Measurements from ENCODE around the gene TCTN2. TPM values are rescaled to one million over a fixed set of nuclear protein-coding genes. Genes with fewer than 3 reads are reported as not detected.

TCTN2 gene
- total RNA-seq, 1 donor from 2014 or later: 6.6 TPM

- no peak for DNase-seq (ENCODE audit: low spot score)
Measured at GRCh38 chr12:123683964-123684363, 13.1 kb downstream of the TCTN2 start.

DNA sequence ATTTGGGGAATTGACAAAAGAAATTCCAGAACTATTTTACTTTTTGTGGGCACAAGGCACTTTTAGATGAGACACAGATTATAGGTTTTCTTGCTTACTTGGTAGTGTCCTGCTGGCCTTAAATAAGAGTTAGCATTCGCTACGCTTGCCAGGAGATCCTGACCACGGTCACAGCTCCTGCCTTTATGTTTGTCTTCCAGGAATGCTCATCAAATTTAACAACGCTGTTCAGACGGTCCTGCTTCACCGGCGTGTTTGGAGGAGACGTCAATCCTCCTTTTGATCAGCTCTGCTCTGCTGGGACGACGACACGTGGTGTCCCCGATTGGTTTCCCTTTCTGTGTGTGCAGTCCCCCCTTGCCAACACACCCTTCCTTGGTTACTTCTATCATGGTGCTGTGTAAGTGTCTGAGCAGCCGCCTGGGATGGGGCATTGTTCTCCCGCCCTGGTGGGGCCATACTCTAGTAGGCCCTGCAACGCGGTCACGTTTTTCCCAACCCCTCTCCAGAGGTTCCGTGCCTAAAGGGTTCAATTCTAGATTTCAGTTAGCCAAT lies 15.8 kb downstream of the TCTN2 start:
- no peak for DNase-seq (ENCODE audit: low spot score)

- DNase-seq (ENCODE audit: low spot score): no peak
Measured at GRCh38 chr12:123690191-123690840, 19.4 kb downstream of the TCTN2 start.

- DNase-seq (ENCODE audit: low spot score): no peak
Measured at GRCh38 chr12:123696207-123696606, 25.3 kb downstream of the TCTN2 start.

GRCh38 chr12:123696646-123697045 lies 25.7 kb downstream of the TCTN2 start:
- no peak for DNase-seq (ENCODE audit: low spot score)

DNA sequence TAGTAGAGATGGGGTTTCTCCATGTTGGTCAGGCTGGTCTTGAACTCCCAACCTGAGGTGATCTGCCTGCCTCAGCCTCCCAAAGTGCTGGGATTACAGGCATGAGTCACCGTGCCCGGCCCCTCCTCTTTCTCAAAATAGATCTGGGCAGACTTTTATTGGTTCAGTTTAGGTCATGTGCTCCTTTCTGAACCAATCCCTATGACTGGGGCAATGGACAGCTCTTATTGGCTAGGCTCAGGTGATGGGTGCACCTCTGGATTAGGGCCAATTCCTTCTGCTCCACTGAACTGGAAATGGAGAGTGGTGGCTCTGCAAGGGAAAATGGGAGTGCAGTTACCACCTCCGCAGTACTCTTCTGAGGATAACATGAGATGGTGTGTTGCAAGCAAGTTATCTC lies 35.0 kb downstream of the TCTN2 start:
- peak; percentile 35 for DNase-seq (ENCODE audit: low spot score)

- peak; percentile 18 for DNase-seq (ENCODE audit: low spot score)
Measured at GRCh38 chr12:123707466-123707865, 36.6 kb downstream of the TCTN2 start.

GRCh38 chr12:123712780-123713319 lies 41.9 kb downstream of the TCTN2 start:
- peak; percentile 51 for DNase-seq (ENCODE audit: low spot score)

DNA sequence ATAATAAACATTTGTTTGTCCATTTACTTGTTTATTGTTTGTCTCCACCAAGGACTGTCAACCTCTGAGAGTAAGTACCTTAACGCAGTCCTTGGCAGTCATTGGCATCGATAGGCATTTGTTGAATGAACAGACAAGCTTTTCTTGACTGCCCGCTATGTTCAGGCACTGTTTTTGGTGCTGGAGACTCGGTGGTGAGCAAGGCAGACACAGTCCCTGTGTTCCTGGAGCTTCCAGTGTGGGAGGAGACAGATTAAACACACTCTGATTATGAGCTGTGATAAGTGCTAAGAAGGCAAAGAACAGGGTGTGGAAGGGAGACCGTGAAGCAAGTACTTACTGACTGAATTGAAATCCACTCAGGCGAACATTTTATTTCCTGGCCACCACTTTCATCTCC lies 42.5 kb downstream of the TCTN2 start:
- peak; percentile 53 for DNase-seq (ENCODE audit: low spot score)

GRCh38 chr12:123713823-123714585 lies 43.1 kb downstream of the TCTN2 start:
- DNase-seq (ENCODE audit: low spot score): peak; percentile 37

GRCh38 chr12:123715195-123715594 lies 44.3 kb downstream of the TCTN2 start:
- DNase-seq (ENCODE audit: low spot score): no peak

DNA sequence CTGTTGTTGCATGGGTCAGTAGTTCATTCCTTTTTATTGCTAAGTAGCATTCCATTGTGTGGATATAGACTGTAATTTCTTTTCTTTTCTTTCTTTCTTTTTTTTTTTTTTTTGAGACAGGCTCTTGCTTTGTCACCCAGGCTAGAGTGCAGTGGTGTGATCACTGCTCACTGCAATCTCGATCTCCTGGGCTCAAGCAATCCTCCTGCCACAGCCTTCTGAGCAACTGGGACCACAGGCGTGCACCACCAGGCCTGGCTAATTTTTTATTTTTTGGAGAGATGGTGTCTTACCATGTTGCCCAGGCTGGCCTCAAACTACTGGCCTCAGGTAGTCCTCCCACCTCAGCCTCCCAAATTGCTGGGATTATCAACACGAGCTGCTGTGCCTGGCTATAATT lies 46.4 kb downstream of the TCTN2 start:
- DNase-seq (ENCODE audit: low spot score): peak; percentile 20

GRCh38 chr12:123720141-123720814 lies 49.4 kb downstream of the TCTN2 start:
- DNase-seq (ENCODE audit: low spot score): peak; percentile 20

DNA sequence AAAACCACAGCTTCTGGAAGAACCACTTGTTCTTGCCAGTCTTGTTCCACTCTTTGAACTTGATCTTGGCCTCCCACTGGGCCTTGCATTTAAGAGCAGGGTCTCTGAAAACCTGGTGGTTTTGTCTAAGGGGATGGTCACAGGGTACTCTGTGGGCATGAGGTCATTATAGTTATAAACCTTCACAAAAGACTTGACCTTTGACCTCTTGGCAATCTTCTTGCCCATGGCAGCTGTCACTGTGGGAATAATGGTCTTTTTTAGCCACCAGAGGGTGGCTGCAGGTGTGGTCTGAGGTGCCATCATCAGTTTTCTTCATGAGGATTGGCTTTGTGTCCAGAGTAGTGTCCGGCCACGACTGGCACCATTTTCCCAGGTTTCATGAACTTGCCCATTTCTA lies 50.3 kb downstream of the TCTN2 start:
- no peak for DNase-seq (ENCODE audit: low spot score)

- DNase-seq (ENCODE audit: low spot score): no peak
Measured at GRCh38 chr12:123723011-123723410, 52.1 kb downstream of the TCTN2 start.

- no peak for DNase-seq (ENCODE audit: low spot score)
Measured at GRCh38 chr12:123723765-123724164, 52.9 kb downstream of the TCTN2 start.

DNA sequence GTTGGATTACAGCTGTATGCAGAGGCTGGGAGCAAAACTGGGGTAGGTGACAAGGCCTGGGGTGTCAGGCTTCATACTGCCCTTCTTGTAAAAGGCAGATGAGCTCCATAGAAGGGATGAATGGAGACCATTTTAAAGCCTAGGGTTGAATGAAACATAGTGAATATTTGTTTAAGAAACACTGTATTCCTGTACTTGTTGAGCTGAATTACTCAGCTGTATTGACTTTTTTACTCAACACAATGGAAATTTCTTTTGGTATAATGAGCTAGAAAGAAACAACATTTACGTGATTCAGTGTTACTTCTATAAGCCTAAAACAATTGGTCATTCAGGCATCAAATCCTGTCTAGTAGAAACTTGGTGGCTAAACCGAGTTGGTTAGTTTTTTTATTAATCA lies 55.3 kb downstream of the TCTN2 start:
- no peak for DNase-seq (ENCODE audit: low spot score)

GRCh38 chr12:123726962-123727361 lies 56.0 kb downstream of the TCTN2 start:
- no peak for DNase-seq (ENCODE audit: low spot score)

DNA sequence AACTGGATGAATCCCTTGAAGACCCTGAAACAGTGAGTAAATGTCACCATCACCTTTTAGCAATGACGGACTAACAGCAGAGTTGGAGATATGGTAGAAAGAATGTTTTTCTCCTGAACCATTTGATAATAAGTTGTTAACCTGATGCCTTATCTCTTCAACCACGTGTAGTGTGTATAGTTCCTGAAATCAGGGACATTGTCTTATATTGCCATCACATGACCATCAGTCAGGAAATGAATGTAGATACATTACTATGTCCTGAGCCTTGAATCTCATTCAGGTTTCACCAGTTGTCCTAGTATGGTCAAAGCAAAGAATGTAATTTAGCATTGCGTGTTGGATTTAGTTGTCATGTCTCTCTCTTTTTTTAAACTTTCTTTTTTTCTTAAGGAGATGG lies 57.0 kb downstream of the TCTN2 start:
- no peak for DNase-seq (ENCODE audit: low spot score)

- DNase-seq (ENCODE audit: low spot score): peak; percentile 20
Measured at GRCh38 chr12:123731596-123731995, 60.7 kb downstream of the TCTN2 start.

- DNase-seq (ENCODE audit: low spot score): peak; percentile 82
Measured at GRCh38 chr12:123732251-123732650, 61.3 kb downstream of the TCTN2 start.

DNA sequence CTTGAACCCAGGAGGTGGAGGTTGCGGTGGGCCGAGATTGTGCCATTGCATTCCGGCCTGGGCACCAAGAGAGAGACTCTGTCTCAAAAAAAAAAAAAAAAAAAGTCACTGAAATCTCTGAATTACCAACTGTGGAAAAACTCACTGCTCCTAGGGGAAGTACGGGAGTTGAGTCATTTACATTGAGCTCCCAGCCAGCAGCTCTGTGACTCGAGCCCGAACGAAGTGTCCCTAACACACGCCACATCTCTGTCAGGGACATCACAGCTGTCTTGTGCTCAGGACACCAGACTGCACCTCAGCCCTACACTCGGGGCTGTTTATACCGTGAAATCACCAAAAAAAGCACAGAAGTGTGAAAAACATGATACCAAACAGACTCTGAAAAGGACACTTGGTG lies 62.3 kb downstream of the TCTN2 start:
- DNase-seq (ENCODE audit: low spot score): peak; percentile 43

Measured in mesenteric fat pad (tissue), 1 donor.